ENCODE data around the gene TPSG1.
"Not testable (repeated sequence)": the region's sequence is repeated elsewhere in the genome, so short reads cannot be mapped to it uniquely, and the experiment has no call there.

TPSG1 gene

GRCh38 chr16:1225051-1225451, at the start of gene TPSG1:
Gene TPSG1 (minus strand): TSS chr16:1225268. CDS start chr16:1225252, 16 bp downstream.
- in situ Hi-C loops (cut with MboI; ENCODE audit: low pct_unique_long_range_greater_than_20kb, low sequenced_read_pairs, unreplicated experiment), result no loop called here
- no peak for DNase-seq (ENCODE audit: low spot score)
- no peak for TF ChIP-seq CTCF (IDR thresholded peaks at IDR 0.05; ENCODE audit: extremely low read depth, insufficient read depth, missing control alignments)

DNA sequence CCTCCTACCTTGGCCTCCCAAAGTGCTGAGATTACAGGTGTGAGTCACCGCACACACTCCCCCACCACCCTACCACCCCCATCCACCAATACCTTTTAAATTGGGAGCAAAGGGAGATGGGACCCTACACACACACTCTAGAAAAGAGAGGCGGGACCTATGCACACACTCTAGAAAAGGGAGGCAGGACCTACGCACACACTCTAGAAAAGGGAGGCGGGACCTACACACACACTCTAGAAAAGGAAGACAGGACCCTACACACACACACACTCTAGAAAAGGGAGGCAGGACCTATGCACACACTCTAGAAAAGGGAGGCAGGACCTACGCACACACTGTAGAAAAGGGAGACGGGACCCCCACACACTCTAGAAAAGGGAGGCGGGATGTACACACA, 49.7 kb upstream of the TPSG1 start:
- no peak for DNase-seq (ENCODE audit: low spot score)
- no peak for TF ChIP-seq CTCF (IDR thresholded peaks at IDR 0.05; ENCODE audit: extremely low read depth, insufficient read depth, missing control alignments)
- in situ Hi-C loops (cut with MboI; ENCODE audit: low pct_unique_long_range_greater_than_20kb, low sequenced_read_pairs, unreplicated experiment), result no loop called here

DNA sequence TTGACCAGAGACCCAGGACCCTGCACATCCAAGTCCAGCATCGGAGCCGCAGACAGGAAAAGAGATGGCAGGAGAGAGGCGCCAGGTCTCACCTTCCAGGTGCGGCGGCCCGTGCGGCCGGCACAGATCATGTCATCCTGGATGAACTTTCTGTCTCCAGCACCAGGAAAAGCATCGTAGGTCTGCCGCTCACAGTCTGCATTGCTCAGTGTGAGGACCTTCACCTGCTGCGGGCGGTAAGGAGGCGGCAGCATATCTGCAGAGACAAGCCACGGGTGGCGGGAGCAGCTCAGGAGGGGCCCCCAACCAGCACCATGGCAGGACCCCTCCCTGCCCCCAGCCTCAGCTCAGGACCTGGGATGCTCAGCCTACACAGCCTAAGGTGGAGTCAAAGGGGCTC, 48.7 kb upstream of the TPSG1 start:
- in situ Hi-C loops (cut with MboI; ENCODE audit: low pct_unique_long_range_greater_than_20kb, low sequenced_read_pairs, unreplicated experiment), result no loop called here
- TF ChIP-seq CTCF (IDR thresholded peaks at IDR 0.05; ENCODE audit: extremely low read depth, insufficient read depth, missing control alignments), result no peak
- no peak for DNase-seq (ENCODE audit: low spot score)

DNA sequence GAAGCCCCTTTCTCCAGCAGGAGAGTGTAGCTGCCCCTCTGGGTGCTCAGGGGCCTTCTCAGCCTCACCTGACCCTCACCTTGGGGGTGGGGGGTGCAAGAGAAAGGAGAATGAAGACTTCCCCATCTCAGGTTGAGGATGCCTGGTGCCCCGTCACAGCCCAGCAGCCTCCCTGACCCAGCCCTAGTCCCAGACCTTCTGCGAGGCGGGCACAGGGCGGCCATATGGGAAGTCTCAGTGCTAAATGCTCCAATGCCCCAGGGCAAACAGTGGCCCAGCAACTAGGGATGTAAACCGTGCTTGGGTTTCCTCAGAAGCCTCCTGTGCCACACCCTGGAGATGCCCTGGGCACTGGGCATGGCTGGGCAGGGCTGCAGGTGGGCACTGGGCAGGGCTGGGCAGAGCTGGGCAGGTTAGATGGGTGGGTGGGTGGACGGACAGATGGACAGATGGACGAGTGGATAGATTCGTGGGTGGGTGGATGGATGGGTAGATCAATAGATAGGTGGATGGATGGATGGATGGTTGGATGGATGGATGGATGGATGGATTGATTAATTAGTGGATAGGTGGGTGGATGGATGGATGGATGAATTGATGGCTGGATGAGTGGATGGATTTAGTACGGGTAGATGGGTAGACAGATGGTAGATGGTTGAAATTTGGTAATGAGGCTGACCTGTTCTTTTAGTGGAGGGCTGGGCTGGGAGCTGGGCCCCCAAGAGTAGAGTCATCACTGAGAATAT, 47.6 kb upstream of the TPSG1 start:
- no peak for DNase-seq (ENCODE audit: low spot score)
- in situ Hi-C loops (cut with MboI; ENCODE audit: low pct_unique_long_range_greater_than_20kb, low sequenced_read_pairs, unreplicated experiment), result no loop called here
- no peak for TF ChIP-seq CTCF (IDR thresholded peaks at IDR 0.05; ENCODE audit: extremely low read depth, insufficient read depth, missing control alignments)

- in situ Hi-C loops (cut with MboI; ENCODE audit: low pct_unique_long_range_greater_than_20kb, low sequenced_read_pairs, unreplicated experiment); DNase-seq (ENCODE audit: low spot score): not testable (repeated sequence)
Measured at GRCh38 chr16:1271724-1272413, 46.8 kb upstream of the TPSG1 start.

DNA sequence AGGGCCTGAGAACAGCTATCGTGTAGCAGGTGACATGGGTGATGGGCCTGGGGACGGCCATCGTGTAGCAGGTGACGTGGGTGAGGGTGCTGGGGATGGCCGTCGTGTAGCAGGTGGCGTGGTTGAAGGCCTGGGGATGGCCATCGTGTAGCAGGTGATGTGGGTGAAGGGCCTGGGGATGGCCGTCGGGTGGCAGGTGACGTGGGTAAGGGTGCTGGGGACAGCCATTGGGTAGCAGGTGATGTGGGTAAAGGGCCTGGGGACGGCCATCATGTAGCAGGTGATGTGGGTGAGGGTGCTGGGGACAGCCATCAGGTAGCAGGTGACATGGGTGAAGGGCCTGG, 46.3 kb upstream of the TPSG1 start:
- in situ Hi-C loops (cut with MboI; ENCODE audit: low pct_unique_long_range_greater_than_20kb, low sequenced_read_pairs, unreplicated experiment), result no loop called here
- no peak for DNase-seq (ENCODE audit: low spot score)
- no peak for TF ChIP-seq CTCF (IDR thresholded peaks at IDR 0.05; ENCODE audit: extremely low read depth, insufficient read depth, missing control alignments)

DNA sequence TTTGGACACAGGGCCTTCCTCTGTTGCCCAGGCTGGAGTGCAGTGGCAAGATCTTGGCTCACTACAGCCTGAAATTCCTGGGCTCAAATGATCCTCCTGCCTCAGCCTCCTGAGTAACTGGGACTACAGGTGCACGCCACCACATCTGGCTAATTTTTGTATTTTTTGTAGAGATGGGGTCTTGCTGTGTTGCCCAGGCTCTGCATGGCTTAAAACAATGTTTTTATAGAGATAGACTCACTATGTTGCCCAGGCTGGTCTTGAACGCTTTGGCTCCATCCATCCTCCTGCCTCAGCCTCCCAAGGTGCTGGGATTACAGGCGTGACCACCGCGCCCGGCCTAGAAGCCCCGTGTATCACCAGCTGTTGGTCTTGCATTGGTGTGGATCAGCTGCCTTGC, 44.4 kb upstream of the TPSG1 start:
- in situ Hi-C loops (cut with MboI; ENCODE audit: low pct_unique_long_range_greater_than_20kb, low sequenced_read_pairs, unreplicated experiment); DNase-seq (ENCODE audit: low spot score): not testable (repeated sequence)

Measured in GM13977 (cell line).